IMR-90 (cell line): ENCODE results near the gene INPP5D. TPM values are rescaled to one million over a fixed set of nuclear protein-coding genes. Genes with fewer than 3 reads are reported as not detected.

Experiments used
- ATAC-seq: fragments of 200-7000 bp; cut with Tn5 transposase; 2 replicates; pipeline ENCODE4 v1.9.1; 2020; ENCODE audit warnings: low read depth, mild to moderate bottlenecking, moderate library complexity
- BruUV-seq: library from RNA; stranded (reverse); fragments of 400-500 nt; replicated peaks from 2 replicates; lab custom pipeline; 2021; lab: Mats Ljungman, UMichigan
- CTCF ChIA-PET: fragments of 300-600 bp; formaldehyde crosslinking; extraction: SDS; loops from one replicate; lab custom pipeline; 2021; ENCODE audit warnings: antibody characterized with exemption; lab: Yijun Ruan, JAX
- POLR2A ChIA-PET: fragments of 300-600 bp; sonication (Branson Sonifier 250); formaldehyde crosslinking; loops from one replicate; lab custom pipeline; 2022; ENCODE audit warnings: antibody characterized with exemption; ENCODE audit not compliant: unreplicated experiment; lab: Charles Lee
- DNase-seq: peaks from one replicate; pipeline ENCODE4 v3.0.0; 2013
- H2AFZ ChIP-seq: replicated peaks from 2 replicates; pipeline ENCODE3; 2013; ENCODE audit warnings: low read length, mild to moderate bottlenecking; ENCODE audit not compliant: poor library complexity
- H2AK5ac ChIP-seq: 2 replicates; pipeline ENCODE4 v1.6.1; 2013; ENCODE audit warnings: low read depth, low read length, inconsistent platforms
- H2AK9ac ChIP-seq: replicated peaks from 2 replicates; pipeline ENCODE3; 2013; ENCODE audit warnings: mild to moderate bottlenecking, low read depth, low read length, moderate library complexity; ENCODE audit not compliant: poor library complexity
- H2BK120ac ChIP-seq: 2 replicates; pipeline ENCODE4 v1.6.1; 2013; ENCODE audit warnings: low read depth, low read length, inconsistent platforms
- H2BK15ac ChIP-seq: 3 replicates; pipeline ENCODE4 v1.6.1; 2013; ENCODE audit warnings: low read depth, low read length, inconsistent platforms
- H2BK20ac ChIP-seq: 2 replicates; pipeline ENCODE4 v1.6.1; 2013; ENCODE audit warnings: low read depth, mild to moderate bottlenecking, inconsistent platforms, low read length, moderate library complexity
- H2BK5ac ChIP-seq: 2 replicates; pipeline ENCODE4 v1.6.1; 2013; ENCODE audit warnings: mild to moderate bottlenecking, low read depth, low read length, inconsistent platforms; ENCODE audit not compliant: poor library complexity, severe bottlenecking
- H3K14ac ChIP-seq: replicated peaks from 2 replicates; pipeline ENCODE4 v1.6.1; 2013; ENCODE audit warnings: low read depth, low read length, inconsistent platforms
- H3K18ac ChIP-seq: 2 replicates; pipeline ENCODE4 v1.6.1; 2013; ENCODE audit warnings: low read depth, low read length, control low read depth
- H3K23ac ChIP-seq: 2 replicates; pipeline ENCODE4 v1.6.1; 2013; ENCODE audit warnings: low read depth, low read length, inconsistent platforms
- H3K27ac ChIP-seq: 2 replicates; pipeline ENCODE4 v1.5.1; 2013; ENCODE audit warnings: mild to moderate bottlenecking, control low read depth, low read length; ENCODE audit not compliant: insufficient read depth
- H3K27me3 ChIP-seq: 2 replicates; pipeline ENCODE4 v1.6.1; 2013; ENCODE audit warnings: low read length; ENCODE audit not compliant: control insufficient read depth, insufficient read depth
- H3K36me3 ChIP-seq: 2 replicates; pipeline ENCODE4 v1.6.1; 2013; ENCODE audit warnings: low read length, mixed read lengths; ENCODE audit not compliant: control insufficient read depth, insufficient read depth
- H3K4ac ChIP-seq: 2 replicates; pipeline ENCODE4 v1.6.1; 2013; ENCODE audit warnings: low read depth, low read length, inconsistent platforms
- H3K4me1 ChIP-seq: 2 replicates; pipeline ENCODE4 v1.6.1; 2013; ENCODE audit warnings: low read length, mixed read lengths; ENCODE audit not compliant: control insufficient read depth, insufficient read depth
- H3K4me2 ChIP-seq: 2 replicates; pipeline ENCODE4 v1.6.1; 2013; ENCODE audit warnings: low read depth, mild to moderate bottlenecking, control low read depth, low read length, moderate library complexity
- H3K4me3 ChIP-seq: 2 replicates; pipeline ENCODE4 v1.5.1; 2013; ENCODE audit warnings: low read depth, mild to moderate bottlenecking, control low read depth, low read length, moderate library complexity; ENCODE audit not compliant: insufficient read depth
- H3K56ac ChIP-seq: 2 replicates; pipeline ENCODE4 v1.6.1; 2013; ENCODE audit warnings: low read length, inconsistent platforms; ENCODE audit not compliant: insufficient read depth; ENCODE audit errors: extremely low read depth
- H3K79me1 ChIP-seq, 2 experiments: 2 replicates each; pipeline ENCODE4 v1.6.1; 2013; ENCODE audit warnings: low read length in 2 of 2, inconsistent platforms in 1 of 2, low read depth in 1 of 2
- H3K9ac ChIP-seq: 2 replicates; pipeline ENCODE4 v1.6.1; 2013; ENCODE audit warnings: low read depth, low read length, control low read depth
- H3K9me1 ChIP-seq: 2 replicates; pipeline ENCODE4 v1.6.1; 2013; ENCODE audit warnings: low read length, inconsistent platforms; ENCODE audit not compliant: insufficient read depth
- H3K9me3 ChIP-seq: 2 replicates; pipeline ENCODE4 v1.6.1; 2013; ENCODE audit warnings: low read length; ENCODE audit not compliant: control insufficient read depth, insufficient read depth
- H4K20me1 ChIP-seq: 2 replicates; pipeline ENCODE4 v1.6.1; 2013; ENCODE audit warnings: low read length, inconsistent platforms; ENCODE audit not compliant: insufficient read depth
- H4K5ac ChIP-seq: 2 replicates; pipeline ENCODE4 v1.6.1; 2013; ENCODE audit warnings: mild to moderate bottlenecking, low read depth, low read length, control low read depth
- H4K8ac ChIP-seq, 2 experiments: 2 replicates each; pipeline ENCODE4 v1.6.1; 2013; ENCODE audit warnings: low read depth in 2 of 2, low read length in 2 of 2, control low read depth in 1 of 2, inconsistent platforms in 1 of 2
- H4K91ac ChIP-seq: 2 replicates; pipeline ENCODE4 v1.6.1; 2013; ENCODE audit warnings: low read depth, low read length, inconsistent platforms; ENCODE audit not compliant: insufficient read depth
- BHLHE40 ChIP-seq: fragments of 150-350 bp; IDR thresholded peaks from 2 replicates; pipeline ENCODE4 v1.6.1; 2016; ENCODE audit warnings: mild to moderate bottlenecking, low read depth, low read length
- CEBPB ChIP-seq: IDR thresholded peaks from 2 replicates; pipeline ENCODE4 v1.6.1; 2012; ENCODE audit warnings: low read depth, low read length, improper control_type of control experiment
- CTCF ChIP-seq: conservative IDR thresholded peaks from 2 replicates; pipeline ENCODE4 v1.5.1; 2012; ENCODE audit warnings: mild to moderate bottlenecking, low read depth, low read length, improper control_type of control experiment
- ELK1 ChIP-seq: fragments of 150-350 bp; IDR thresholded peaks from 2 replicates; pipeline ENCODE4 v1.6.1; 2016; ENCODE audit warnings: low read depth, mild to moderate bottlenecking, low read length, moderate library complexity, borderline replicate concordance
- FOS ChIP-seq: fragments of 150-350 bp; IDR thresholded peaks from 2 replicates; pipeline ENCODE4 v1.6.1; 2016; ENCODE audit warnings: low read depth, low read length
- MAFK ChIP-seq: IDR thresholded peaks from 2 replicates; pipeline ENCODE4 v1.6.1; 2012; ENCODE audit warnings: low read depth, low read length, improper control_type of control experiment
- MXI1 ChIP-seq: IDR thresholded peaks from 2 replicates; pipeline ENCODE4 v1.6.1; 2012; ENCODE audit warnings: low read depth, mild to moderate bottlenecking, low read length, moderate library complexity, borderline replicate concordance
- NFE2L2 ChIP-seq: fragments of 150-350 bp; IDR thresholded peaks from 2 replicates; pipeline ENCODE4 v1.6.1; 2016; ENCODE audit warnings: low read depth, mild to moderate bottlenecking, low read length
- POLR2A ChIP-seq: IDR thresholded peaks from 2 replicates; pipeline ENCODE4 v1.6.1; 2012; ENCODE audit warnings: mild to moderate bottlenecking, low read depth, low read length
- RAD21 ChIP-seq: IDR thresholded peaks from 2 replicates; pipeline ENCODE4 v1.6.1; 2012; ENCODE audit warnings: low read length, improper control_type of control experiment
- RCOR1 ChIP-seq: IDR thresholded peaks from 2 replicates; pipeline ENCODE4 v1.6.1; 2012; ENCODE audit warnings: mild to moderate bottlenecking, low read length, improper control_type of control experiment; ENCODE audit not compliant: insufficient replicate concordance
- RFX5 ChIP-seq: IDR thresholded peaks from 2 replicates; pipeline ENCODE4 v1.8.0; 2012; ENCODE audit warnings: low read depth, mild to moderate bottlenecking, low read length, moderate library complexity
- USF2 ChIP-seq: fragments of 150-350 bp; IDR thresholded peaks from 2 replicates; pipeline ENCODE4 v1.6.1; 2017; ENCODE audit warnings: mild to moderate bottlenecking, antibody characterized with exemption, low read length, low read depth
- WGBS, 2 experiments: methylation state at CpG; one replicate each; pipeline versions ENCODE4 v1.1.5 to v1.1.7; 2013; ENCODE audit warnings: missing lambda C conversion rate in 2 of 2; ENCODE audit not compliant: insufficient read length in 1 of 2; ENCODE audit errors: extremely low coverage in 2 of 2; 5-methylcytosine and 5-hydroxymethylcytosine counted together
- dilution Hi-C: fragments of 300-500 bp; cut with HindIII; formaldehyde crosslinking; loops from one replicate; pipeline ENCODE4 v1.14.3; 2018; ENCODE audit warnings: low sequenced_read_pairs; ENCODE audit not compliant: unreplicated experiment
- in situ Hi-C: fragments of 300-500 bp; cut with MboI; formaldehyde crosslinking; loops from 3 replicates; pipeline ENCODE4 v1.14.3; 2019; ENCODE audit warnings: low sequenced_read_pairs, inconsistent platforms, mixed read lengths
- intact Hi-C: fragments of 100-400 bp; cut with micrococcal nuclease; formaldehyde crosslinking; loops from 2 replicates; pipeline ENCODE4 v1.10.0; 2022
- polyA plus RNA-seq, 3 experiments: library from polyadenylated mRNA; depleted of rRNA; stranded (reverse); fragments of >200 nt; gene quantifications; 2 replicates each; pipeline ENCODE4 v1.2.3, GENCODE V29; 2012; ENCODE audit warnings: low replicate concordance in 1 of 3
- total RNA-seq: library from RNA; depleted of rRNA; stranded (reverse); fragments of >200 nt; gene quantifications from 2 replicates; pipeline ENCODE4 v1.2.3, GENCODE V29; 2012

The INPP5D gene
- total and polyA plus RNA-seq, 2 of the 4 experiments (the other 2 are of a cell fraction), result 0.18 to 0.29 TPM

- BruUV-seq, result no TSS peak
- Histone ChIP-seq H4K8ac (no peak overlapping the region), H3K4me1 (peaks cover 4% of the 10 kb centered on the region; the same call in 1 of the 2 replicates), H3K4ac (no peak overlapping the region), H2AK9ac (peak overlapping the region; percentile 75), H3K27ac (no peak overlapping the region), H3K18ac (no peak overlapping the region), H2BK5ac (no peak overlapping the region), H2BK120ac (no peak overlapping the region), H4K91ac (no peak overlapping the region), H2AK5ac (no peak overlapping the region), H2BK15ac (no peak overlapping the region), H4K20me1 (peaks cover 8% of the 10 kb centered on the region; the same call in 1 of the 2 replicates), H3K27me3 (peaks cover 31% of the 10 kb centered on the region), H3K9me1 (no peaks in the 10 kb centered on the region), H3K36me3 (no peaks in the 10 kb centered on the region), H4K5ac (no peak overlapping the region), H3K9me3 (no peaks in the 10 kb centered on the region; the same call in 1 of the 2 replicates), H3K4me2 (no peak overlapping the region), H2BK20ac (no peak overlapping the region), H3K14ac (no peak overlapping the region), H3K9ac (no peak overlapping the region), H3K79me1 (no peaks in the 10 kb centered on the region), H2AFZ (peak overlapping the region; percentile 26), H3K4me3 (no peak overlapping the region), H3K23ac (no peak overlapping the region), H3K56ac (no peak overlapping the region)
- DNase-seq (no peak), ATAC-seq (no peak)
- CTCF ChIA-PET, result interaction anchor here (1.0 kb wide), 1 partner anchor 42 kb away, joined by 4 read pairs; no protein-coding TSS in a partner anchor
- TF ChIP-seq MAFK, result no peak
- TF ChIP-seq CEBPB, result no peak
- TF ChIP-seq RFX5, result no peak
- TF ChIP-seq ELK1, result no peak
- TF ChIP-seq NFE2L2, result no peak
- no peak for TF ChIP-seq CTCF
- no peak for TF ChIP-seq MXI1
- TF ChIP-seq USF2, result no peak
- no peak for TF ChIP-seq BHLHE40
- no peak for TF ChIP-seq RCOR1
- no peak for TF ChIP-seq RAD21
- TF ChIP-seq FOS, result no peak
- no peak for TF ChIP-seq POLR2A
- intact Hi-C loops (no loop called here), in situ Hi-C loops (no loop called here), dilution Hi-C loops (no loop called here)
- POLR2A ChIA-PET, result no interaction called here
- 80% methylated on average over 3 of the region's 10 CpGs; no CpG with 5 or more reads in 1 of the 2 experiments for WGBS, 2 experiments
Measured at GRCh38 chr2:233208382-233209116, 148.4 kb downstream of the INPP5D start.
